BJ (cell line): ENCODE measurements around the gene ZNF205. TPM values are rescaled to one million over a fixed set of nuclear protein-coding genes. Genes with fewer than 3 reads are reported as not detected.
A peak's percentile ranks its signal among the peaks of the same experiment; 100 is the strongest.

ENCODE experiments used
- CTCF ChIA-PET: fragments of 350-600 bp; formaldehyde crosslinking; extraction: SDS; loops from one replicate; lab custom pipeline; 2021; ENCODE audit warnings: antibody characterized with exemption, inconsistent platforms; lab: Yijun Ruan, JAX
- POLR2A ChIA-PET: fragments of 300-600 bp; sonication (Branson Sonifier 250); formaldehyde crosslinking; extraction: SDS; loops from one replicate; lab custom pipeline; 2021; ENCODE audit warnings: antibody characterized with exemption; lab: Charles Lee
- DNase-seq: peaks from one replicate; pipeline ENCODE4 v3.0.0-alpha.2; 2011; ENCODE audit warnings: low read depth
- H3K27me3 ChIP-seq: 2 replicates; pipeline ENCODE4 v1.6.0; 2011; ENCODE audit warnings: low read length; ENCODE audit not compliant: control insufficient read depth, insufficient read depth
- H3K36me3 ChIP-seq: 2 replicates; pipeline ENCODE4 v1.5.1; 2011; ENCODE audit warnings: low read length; ENCODE audit not compliant: control insufficient read depth, insufficient read depth
- H3K4me3 ChIP-seq: 2 replicates; pipeline ENCODE4 v1.5.1; 2011; ENCODE audit warnings: low read depth, mild to moderate bottlenecking, control low read depth, low read length
- polyA plus RNA-seq: library from polyadenylated mRNA; depleted of rRNA; stranded (reverse); fragments of >200 nt; gene quantifications from 2 replicates; pipeline ENCODE4 v1.2.3, GENCODE V29; 2011
- TF ChIP-seq, protein P1 (sequence below): IDR thresholded peaks from 2 replicates; pipeline ENCODE4 v1.5.1; 2011; ENCODE audit warnings: low read depth, mild to moderate bottlenecking, control low read depth, inconsistent platforms, low read length, moderate library complexity; ENCODE audit not compliant: insufficient read depth

ZNF205 gene
- polyA plus RNA-seq, 1 experiment: 9.0 TPM

DNA sequence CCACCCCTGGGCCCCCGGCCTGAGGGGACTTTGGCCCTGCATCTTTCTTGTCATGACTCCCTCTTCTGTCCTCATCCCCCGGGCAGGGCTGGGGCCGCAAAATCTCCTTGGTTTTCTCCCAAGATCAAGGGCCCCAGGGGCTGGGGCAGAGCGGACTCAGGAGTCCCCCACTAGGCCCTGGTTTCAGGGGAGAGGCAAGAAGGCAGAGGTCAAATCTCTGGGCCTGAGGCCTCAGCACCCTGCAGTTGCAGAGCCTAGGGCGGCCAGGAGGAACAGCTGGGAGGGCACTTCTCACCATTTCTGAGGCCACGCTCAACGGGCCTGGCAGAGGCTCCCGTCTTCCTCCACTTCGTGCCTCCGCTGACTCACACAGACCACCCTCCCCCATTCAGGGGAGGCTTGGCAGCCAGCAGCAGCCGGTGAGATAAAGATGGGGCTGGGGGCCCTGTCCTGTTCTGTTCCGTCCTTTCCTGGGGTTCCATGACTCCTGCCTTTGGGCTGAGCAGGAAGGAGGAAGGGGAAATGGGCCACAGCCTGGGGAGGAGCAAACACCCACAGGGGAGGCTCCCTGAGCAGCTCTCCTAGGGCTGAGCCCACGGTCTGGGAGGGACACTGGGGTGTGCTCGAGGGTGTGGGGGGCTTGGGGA is 25.7 kb upstream of the ZNF205 start:
- ChIA-PET POLR2A (no interaction called here), CTCF (interaction anchor here (0.6 to 1.7 kb wide), 4 partner anchors 10 to 175 kb away, joined by 3 to 8 read pairs (median 6); partner anchors contain the start of genes FLYWCH1 and ZSCAN10)

DNA sequence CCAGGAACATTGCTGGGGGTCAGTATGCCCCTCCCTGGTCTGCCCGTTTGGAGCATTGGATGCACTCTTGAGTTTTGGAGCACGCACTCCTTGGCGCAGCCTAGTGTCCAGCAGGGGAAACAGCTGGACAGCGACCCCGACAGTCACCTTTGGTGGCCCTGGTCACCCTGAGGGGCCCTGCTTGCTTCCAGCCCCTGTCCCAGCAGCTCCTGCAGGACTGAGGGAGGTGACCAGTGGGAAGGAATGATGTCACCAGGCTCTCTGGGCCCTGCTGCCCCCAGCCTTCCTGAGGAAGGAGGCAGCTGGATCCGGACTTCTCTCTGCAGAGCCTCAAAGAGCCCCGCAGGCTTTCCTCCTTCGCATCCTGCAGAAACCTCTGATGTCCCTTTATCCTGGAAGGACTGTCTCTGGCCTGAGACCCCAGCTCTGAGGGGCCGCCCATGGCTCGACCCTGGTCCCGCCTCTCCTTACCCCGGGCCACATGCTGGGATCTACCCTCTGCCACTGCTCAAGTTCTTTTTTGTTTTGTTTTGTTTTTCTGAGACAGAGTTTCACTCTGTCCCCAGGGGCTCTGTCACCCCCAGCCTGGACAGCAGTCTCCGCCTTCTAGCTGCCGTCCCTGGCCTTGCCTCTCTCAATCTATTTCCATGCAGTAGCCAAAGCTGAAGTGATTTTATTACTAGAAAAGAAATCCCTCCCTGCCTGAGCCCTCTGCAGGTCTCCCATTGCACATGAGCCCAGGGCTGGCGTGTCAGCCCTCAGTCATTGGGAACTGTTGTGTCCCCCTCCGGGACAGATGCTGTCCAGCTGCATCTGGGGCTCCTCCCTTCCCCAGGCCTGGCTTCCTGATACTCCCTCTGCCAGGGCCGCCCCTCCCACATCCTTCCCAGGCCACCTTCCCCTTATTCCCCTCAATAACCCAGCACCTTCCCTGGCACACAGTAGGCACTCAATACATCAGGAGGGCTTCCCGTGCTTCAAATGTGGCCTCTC is 24.8 kb upstream of the ZNF205 start:
- POLR2A ChIA-PET: no interaction called here
- CTCF ChIA-PET: interaction anchor here (0.6 to 2.0 kb wide), 7 partner anchors 11 to 176 kb away, joined by 3 to 8 read pairs (median 6); partner anchors contain the start of genes FLYWCH1 and ZSCAN10
- no peak for DNase-seq
- TF ChIP-seq, protein P1, sequence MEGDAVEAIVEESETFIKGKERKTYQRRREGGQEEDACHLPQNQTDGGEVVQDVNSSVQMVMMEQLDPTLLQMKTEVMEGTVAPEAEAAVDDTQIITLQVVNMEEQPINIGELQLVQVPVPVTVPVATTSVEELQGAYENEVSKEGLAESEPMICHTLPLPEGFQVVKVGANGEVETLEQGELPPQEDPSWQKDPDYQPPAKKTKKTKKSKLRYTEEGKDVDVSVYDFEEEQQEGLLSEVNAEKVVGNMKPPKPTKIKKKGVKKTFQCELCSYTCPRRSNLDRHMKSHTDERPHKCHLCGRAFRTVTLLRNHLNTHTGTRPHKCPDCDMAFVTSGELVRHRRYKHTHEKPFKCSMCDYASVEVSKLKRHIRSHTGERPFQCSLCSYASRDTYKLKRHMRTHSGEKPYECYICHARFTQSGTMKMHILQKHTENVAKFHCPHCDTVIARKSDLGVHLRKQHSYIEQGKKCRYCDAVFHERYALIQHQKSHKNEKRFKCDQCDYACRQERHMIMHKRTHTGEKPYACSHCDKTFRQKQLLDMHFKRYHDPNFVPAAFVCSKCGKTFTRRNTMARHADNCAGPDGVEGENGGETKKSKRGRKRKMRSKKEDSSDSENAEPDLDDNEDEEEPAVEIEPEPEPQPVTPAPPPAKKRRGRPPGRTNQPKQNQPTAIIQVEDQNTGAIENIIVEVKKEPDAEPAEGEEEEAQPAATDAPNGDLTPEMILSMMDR: peak; percentile 25; the same call in 1 of the 2 replicates
- Histone ChIP-seq H3K36me3 (no peaks in the 10 kb centered on the region), H3K4me3 (no peak overlapping the region), H3K27me3 (peaks cover 8% of the 10 kb centered on the region)

More for the DNA sequence above, 25.7 kb upstream of the ZNF205 start:
- TF ChIP-seq, protein P1: no peak
- DNase-seq: no peak
- Histone ChIP-seq H3K36me3 (no peaks in the 10 kb centered on the region), H3K4me3 (no peak overlapping the region), H3K27me3 (peaks cover 4% of the 10 kb centered on the region)

DNA sequence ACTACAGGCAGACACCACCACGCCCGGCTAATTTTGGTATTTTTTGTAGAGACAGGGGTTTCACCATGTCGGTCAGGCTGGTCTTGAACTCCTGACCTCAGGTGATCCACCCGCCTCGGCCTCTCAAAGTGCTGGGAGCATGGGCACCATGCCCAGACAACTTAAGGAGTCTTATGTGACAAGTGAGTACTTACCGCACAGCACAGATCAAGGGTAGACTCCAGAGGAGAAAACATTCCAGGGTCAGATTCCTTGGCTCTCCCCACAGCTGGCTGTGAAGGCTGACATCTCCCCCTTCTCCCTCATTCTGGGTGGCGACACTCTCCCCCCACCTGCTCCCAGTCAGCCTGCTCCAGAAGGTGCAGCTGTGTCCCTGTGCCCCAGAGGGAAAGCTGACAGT is 23.9 kb upstream of the ZNF205 start:
- Histone ChIP-seq H3K27me3 (peaks cover 10% of the 10 kb centered on the region), H3K4me3 (no peak overlapping the region), H3K36me3 (no peaks in the 10 kb centered on the region)
- POLR2A ChIA-PET: no interaction called here
- TF ChIP-seq, protein P1: no peak
- DNase-seq: no peak
- CTCF ChIA-PET: interaction anchor here (0.9 to 2.0 kb wide), 6 partner anchors 10 to 85 kb away, joined by 3 to 7 read pairs (median 4); partner anchors contain the start of gene ZSCAN10

DNA sequence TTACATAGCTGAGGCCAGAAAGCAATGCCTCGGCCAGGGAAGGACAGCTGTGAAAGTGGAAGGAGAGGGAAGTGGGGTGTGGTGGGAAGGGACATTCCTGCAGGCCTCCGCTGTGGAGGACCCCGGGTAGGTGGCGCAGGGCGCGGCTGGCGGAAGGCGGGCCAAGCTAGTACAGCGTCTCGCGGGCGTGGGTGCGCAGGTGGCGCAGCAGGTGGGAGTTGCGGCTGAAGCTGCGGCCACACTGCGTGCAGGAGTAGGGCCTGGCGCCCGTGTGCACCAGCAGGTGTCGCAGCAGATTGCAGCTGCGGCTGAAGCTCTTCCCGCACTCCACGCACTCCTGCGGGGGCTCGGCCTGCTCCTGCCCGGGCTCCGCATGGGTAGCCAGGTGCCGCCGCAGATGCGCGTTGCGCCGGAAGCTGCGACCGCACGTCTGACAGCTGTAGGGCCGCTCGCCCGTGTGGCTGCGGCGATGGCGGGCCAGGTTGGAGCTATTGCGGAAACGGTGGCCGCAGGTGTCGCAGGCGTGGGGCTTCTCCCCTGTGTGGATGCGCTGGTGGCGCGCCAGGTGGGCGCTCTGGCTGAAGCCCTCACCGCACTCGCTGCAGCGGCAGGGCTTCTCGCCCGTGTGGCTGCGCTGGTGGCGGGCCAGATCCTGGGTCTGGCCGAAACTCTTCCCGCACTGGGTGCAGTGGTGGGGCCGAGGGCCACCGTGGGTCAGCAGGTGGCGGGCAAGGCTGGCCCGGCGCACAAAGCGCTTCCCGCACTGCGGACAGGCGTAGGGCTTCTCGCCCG is 23.3 kb upstream of the ZNF205 start:
- TF ChIP-seq, protein P1: no peak
- Histone ChIP-seq H3K27me3 (peaks cover 10% of the 10 kb centered on the region), H3K4me3 (no peak overlapping the region), H3K36me3 (no peaks in the 10 kb centered on the region)
- ChIA-PET CTCF (interaction anchor here (0.9 to 2.0 kb wide), 5 partner anchors 12 to 85 kb away, joined by 3 to 6 read pairs (median 3); no protein-coding TSS in a partner anchor), POLR2A (no interaction called here)
- no peak for DNase-seq
